Endodermal cell (in vitro differentiated cells): ENCODE results near the gene SGMS1. TPM values are rescaled to one million over a fixed set of nuclear protein-coding genes. Genes with fewer than 3 reads are reported as not detected.

Experiments used
- DNase-seq: peaks from one replicate; pipeline ENCODE4 v3.0.0-alpha.2; 2017
- H3K27ac ChIP-seq: 2 replicates; pipeline ENCODE4 v1.5.1; 2013; ENCODE audit warnings: mild to moderate bottlenecking, low read depth, low read length, moderate library complexity
- H3K27me3 ChIP-seq: 2 replicates; pipeline ENCODE4 v1.6.1; 2013; ENCODE audit warnings: mild to moderate bottlenecking, low read length, moderate library complexity; ENCODE audit not compliant: insufficient read depth, control insufficient read depth, poor library complexity, severe bottlenecking
- H3K36me3 ChIP-seq: 2 replicates; pipeline ENCODE4 v1.7.0; 2013; ENCODE audit warnings: mild to moderate bottlenecking, low read length, moderate library complexity; ENCODE audit not compliant: control insufficient read depth, insufficient read depth
- H3K4me1 ChIP-seq: one replicate; pipeline ENCODE4 v1.7.0; 2013; ENCODE audit warnings: low read length; ENCODE audit not compliant: control insufficient read depth, insufficient read depth
- H3K4me3 ChIP-seq: 2 replicates; pipeline ENCODE4 v1.5.1; 2013; ENCODE audit warnings: mild to moderate bottlenecking, low read length, moderate library complexity
- H3K9ac ChIP-seq: 2 replicates; pipeline ENCODE4 v1.6.1; 2013; ENCODE audit warnings: mild to moderate bottlenecking, low read length, moderate library complexity; ENCODE audit not compliant: poor library complexity, severe bottlenecking; ENCODE audit errors: extremely low read depth
- H3K9me3 ChIP-seq: 2 replicates; pipeline ENCODE4 v1.6.1; 2013; ENCODE audit warnings: mild to moderate bottlenecking, low read length, moderate library complexity; ENCODE audit not compliant: control insufficient read depth
- H3K27ac Mint-ChIP-seq: 2 replicates; pipeline ENCODE4 v1.8.0; 2020; ENCODE audit warnings: mixed read lengths
- H3K27me3 Mint-ChIP-seq: 2 replicates; pipeline ENCODE4 v1.8.0; 2021; ENCODE audit warnings: mild to moderate bottlenecking, mixed read lengths; ENCODE audit not compliant: insufficient read depth
- H3K36me3 Mint-ChIP-seq: 2 replicates; pipeline ENCODE4 v1.8.0; 2020; ENCODE audit warnings: low read depth, mixed read lengths
- H3K4me1 Mint-ChIP-seq: 2 replicates; pipeline ENCODE4 v1.8.0; 2020; ENCODE audit warnings: mixed read lengths
- H3K4me3 Mint-ChIP-seq: 2 replicates; pipeline ENCODE4 v1.8.0; 2020; ENCODE audit warnings: mild to moderate bottlenecking, moderate library complexity, mixed read lengths
- H3K9me3 Mint-ChIP-seq: 2 replicates; pipeline ENCODE4 v1.8.0; 2020; ENCODE audit warnings: mild to moderate bottlenecking, mixed read lengths
- CTCF ChIP-seq: fragments of 200-600 bp; sonication (generic); conservative IDR thresholded peaks from 2 replicates; pipeline ENCODE4 v1.5.0; 2021; ENCODE audit warnings: antibody characterized with exemption, mild to moderate bottlenecking
- WGBS, 2 experiments: methylation state at CpG; one replicate each; pipeline versions ENCODE4 v1.1.5 to v1.1.7; 2013; ENCODE audit warnings: missing lambda C conversion rate in 2 of 2, mixed read lengths in 1 of 2; ENCODE audit not compliant: insufficient coverage in 1 of 2, insufficient read length in 1 of 2; 5-methylcytosine and 5-hydroxymethylcytosine counted together
- total RNA-seq, 2 donors: library from RNA; stranded (reverse); fragmentation: NEBNext Ultra II Directional in 1 of 2; extraction: Animal tissue kit (Norgen Biotek cat#: 25700) in 1 of 2; gene quantifications; 2 replicates in 1 of 2; 3 replicates in 1 of 2; pipeline ENCODE4 v1.2.1, GENCODE V29; 2021

Gene SGMS1
- total RNA-seq, 2 donors from 2014 or later, result 12.0 to 14.3 TPM

- peaks cover 29% of the 10 kb centered on the region for H3K4me1 Mint-ChIP-seq
- Histone ChIP-seq H3K27me3 (no peaks in the 10 kb centered on the region), H3K36me3 (no peaks in the 10 kb centered on the region), H3K4me3 (peak overlapping the region; percentile 21), H3K9ac (no peak overlapping the region), H3K4me1 (peaks cover 18% of the 10 kb centered on the region), H3K27ac (no peak overlapping the region), H3K9me3 (no peaks in the 10 kb centered on the region)
- DNase-seq, result no peak
- no peak for TF ChIP-seq CTCF
- no peak overlapping the region for H3K4me3 Mint-ChIP-seq
- peak overlapping the region; percentile 62 for H3K27ac Mint-ChIP-seq
- H3K9me3 Mint-ChIP-seq, result no peaks in the 10 kb centered on the region
- no peaks in the 10 kb centered on the region for H3K36me3 Mint-ChIP-seq
- 84 to 100% methylated on average over 1 to 6 of the region's 6 CpGs for WGBS, 2 experiments
- H3K27me3 Mint-ChIP-seq, result no peaks in the 10 kb centered on the region
These were observed 20.5 kb downstream of the SGMS1 start for GRCh38 chr10:50603151-50603850.

- no peaks in the 10 kb centered on the region for H3K36me3 ChIP-seq
- no peak overlapping the region for H3K9ac ChIP-seq
- no peak for DNase-seq
- Mint-ChIP-seq H3K9me3 (no peaks in the 10 kb centered on the region), H3K27me3 (no peaks in the 10 kb centered on the region), H3K4me1 (peaks cover 29% of the 10 kb centered on the region), H3K27ac (no peak overlapping the region), H3K4me3 (no peak overlapping the region), H3K36me3 (no peaks in the 10 kb centered on the region)
- no peak overlapping the region for H3K4me3 ChIP-seq
- WGBS, 2 experiments, result 89 to 94% methylated on average over 1 of the region's 1 CpG
- H3K9me3 ChIP-seq, result no peaks in the 10 kb centered on the region
- H3K4me1 ChIP-seq, result peaks cover 18% of the 10 kb centered on the region
- no peak overlapping the region for H3K27ac ChIP-seq
- no peaks in the 10 kb centered on the region for H3K27me3 ChIP-seq
- TF ChIP-seq CTCF, result no peak
These were observed 21.8 kb downstream of the SGMS1 start for GRCh38 chr10:50601974-50602373.

GRCh38 chr10:50600831-50601477 lies 22.8 kb downstream of the SGMS1 start:
- Histone ChIP-seq H3K4me3 (no peak overlapping the region), H3K36me3 (no peaks in the 10 kb centered on the region), H3K9ac (no peak overlapping the region), H3K4me1 (peaks cover 18% of the 10 kb centered on the region), H3K9me3 (no peaks in the 10 kb centered on the region), H3K27ac (no peak overlapping the region), H3K27me3 (no peaks in the 10 kb centered on the region)
- no peak overlapping the region for H3K4me3 Mint-ChIP-seq
- no peak overlapping the region for H3K27ac Mint-ChIP-seq
- no peaks in the 10 kb centered on the region for H3K9me3 Mint-ChIP-seq
- TF ChIP-seq CTCF, result no peak
- H3K36me3 Mint-ChIP-seq, result no peaks in the 10 kb centered on the region
- H3K4me1 Mint-ChIP-seq, result peaks cover 29% of the 10 kb centered on the region
- DNase-seq, result no peak
- WGBS, 2 experiments, result 86 to 100% methylated on average over 2 of the region's 2 CpGs
- H3K27me3 Mint-ChIP-seq, result no peaks in the 10 kb centered on the region
